8988T (cell line): ENCODE results near the gene BCKDHB.
"Not testable (repeated sequence)": the region's sequence is repeated elsewhere in the genome, so short reads cannot be mapped to it uniquely, and the experiment has no call there.

Experiments used
- DNase-seq: peaks from one replicate; pipeline ENCODE4 v3.0.0; 2011

The BCKDHB gene

DNA sequence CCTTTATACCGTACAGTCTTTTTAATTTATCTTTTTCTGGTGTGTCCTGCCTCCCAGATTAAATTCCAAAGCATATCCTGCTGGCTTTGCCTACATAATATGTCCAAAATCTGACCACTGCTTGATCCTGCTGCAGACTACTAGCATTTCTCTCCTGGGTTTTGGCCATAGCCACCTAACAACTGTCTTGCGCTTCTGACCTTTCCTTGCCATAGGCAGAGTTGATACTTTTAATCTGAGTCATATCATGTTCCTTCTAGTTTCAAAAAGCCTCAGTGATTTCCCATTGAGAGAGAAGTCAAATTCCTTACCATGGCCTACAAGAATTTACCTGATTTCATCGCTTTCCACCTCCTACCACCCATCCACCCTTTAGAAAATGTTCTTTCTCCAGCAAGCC lies 104.8 kb downstream of the BCKDHB start:
- DNase-seq, result no peak

GRCh38 chr6:80211890-80212289 lies 105.4 kb downstream of the BCKDHB start:
- not testable (repeated sequence) for DNase-seq

GRCh38 chr6:80214436-80215022 lies 108.1 kb downstream of the BCKDHB start:
- peak; percentile 10 for DNase-seq

- DNase-seq, result no peak
Measured at GRCh38 chr6:80215063-80215462, 108.6 kb downstream of the BCKDHB start.

- DNase-seq, result no peak
Measured at GRCh38 chr6:80217794-80218193, 111.3 kb downstream of the BCKDHB start.

DNA sequence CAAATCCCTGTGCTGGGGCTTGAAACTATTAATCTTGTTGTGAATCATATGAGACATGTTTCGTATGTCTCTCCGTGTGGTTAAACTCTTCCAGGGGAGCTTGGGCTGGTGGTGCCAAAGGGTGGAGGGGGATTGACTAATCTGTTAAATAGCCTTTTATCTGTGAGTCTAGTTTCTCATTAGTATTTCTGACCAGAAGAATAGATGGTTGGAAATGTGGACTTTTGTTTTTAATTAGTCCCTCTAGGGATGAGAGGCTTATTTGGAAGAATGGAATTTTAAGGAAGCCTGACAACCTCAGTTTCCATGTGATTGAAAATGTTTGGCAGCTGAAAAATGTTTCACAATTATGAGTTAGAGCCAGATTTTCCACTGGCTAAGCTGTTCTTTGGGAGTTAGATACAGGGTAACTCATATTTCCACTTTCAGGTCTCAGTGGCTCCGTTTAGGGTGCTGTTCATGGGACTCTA lies 117.3 kb downstream of the BCKDHB start:
- no peak for DNase-seq

DNA sequence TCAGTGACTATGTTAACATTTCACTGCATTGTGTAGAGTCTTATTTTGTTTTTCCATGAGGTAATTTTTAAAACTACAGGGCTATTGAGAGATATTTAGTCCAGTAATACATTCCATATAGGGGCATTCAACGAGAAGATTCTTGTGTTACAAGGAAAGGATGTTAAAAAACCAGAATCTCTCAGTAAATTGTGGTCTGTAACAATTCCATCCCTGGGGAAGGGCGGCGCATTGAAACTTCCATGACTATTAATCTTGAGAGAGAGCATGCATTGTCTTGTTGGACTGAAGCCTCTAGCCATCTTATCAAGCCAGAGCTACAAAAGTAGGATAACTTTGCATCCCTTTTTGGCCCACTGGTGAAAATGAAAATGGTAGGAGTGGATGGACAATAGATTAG lies 119.7 kb downstream of the BCKDHB start:
- no peak for DNase-seq

- DNase-seq, result no peak
Measured at GRCh38 chr6:80226699-80227098, 120.2 kb downstream of the BCKDHB start.

- DNase-seq, result no peak
Measured at GRCh38 chr6:80227545-80228105, 121.2 kb downstream of the BCKDHB start.

GRCh38 chr6:80233262-80233661 lies 126.8 kb downstream of the BCKDHB start:
- DNase-seq, result no peak

DNA sequence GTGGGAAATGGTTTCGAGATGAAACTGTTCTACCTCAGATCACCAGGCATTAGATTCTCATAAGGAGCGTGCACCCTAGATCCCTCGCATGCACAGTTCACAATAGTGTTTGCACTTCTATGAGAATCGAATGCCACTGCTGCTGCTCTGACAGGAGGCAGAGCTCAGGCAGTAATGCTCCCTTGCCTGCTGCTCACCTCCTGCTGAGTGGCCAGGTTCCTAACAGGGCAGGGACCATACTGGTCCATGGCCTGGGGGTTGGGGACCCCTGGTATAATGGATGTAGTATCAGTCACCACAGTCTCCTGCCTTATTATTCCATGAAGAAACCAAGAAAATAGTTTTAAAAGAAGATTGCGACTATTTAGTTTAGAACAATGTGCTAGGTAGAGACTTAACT lies 127.5 kb downstream of the BCKDHB start:
- DNase-seq, result no peak

DNA sequence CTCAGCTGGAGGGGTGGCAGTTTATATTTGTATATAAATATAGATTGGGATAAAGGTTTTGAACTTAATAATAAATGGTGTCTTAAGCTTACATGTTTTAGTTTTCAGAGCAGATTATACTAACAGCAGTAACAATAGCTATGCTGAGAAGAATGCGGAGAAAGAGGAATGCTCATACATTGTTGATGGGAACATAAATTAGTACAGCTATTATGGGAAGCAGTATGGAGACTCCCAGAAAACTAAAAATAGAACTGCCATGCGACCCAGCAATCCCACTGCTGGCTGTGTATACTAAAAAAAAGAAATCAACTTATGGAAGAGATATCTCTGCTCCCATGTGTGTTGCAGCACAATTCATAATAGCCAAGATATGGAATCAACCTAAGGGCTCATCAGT lies 127.9 kb downstream of the BCKDHB start:
- DNase-seq, result no peak

- no peak for DNase-seq
Measured at GRCh38 chr6:80234908-80235307, 128.4 kb downstream of the BCKDHB start.

- DNase-seq, result no peak
Measured at GRCh38 chr6:80235647-80236046, 129.2 kb downstream of the BCKDHB start.

DNA sequence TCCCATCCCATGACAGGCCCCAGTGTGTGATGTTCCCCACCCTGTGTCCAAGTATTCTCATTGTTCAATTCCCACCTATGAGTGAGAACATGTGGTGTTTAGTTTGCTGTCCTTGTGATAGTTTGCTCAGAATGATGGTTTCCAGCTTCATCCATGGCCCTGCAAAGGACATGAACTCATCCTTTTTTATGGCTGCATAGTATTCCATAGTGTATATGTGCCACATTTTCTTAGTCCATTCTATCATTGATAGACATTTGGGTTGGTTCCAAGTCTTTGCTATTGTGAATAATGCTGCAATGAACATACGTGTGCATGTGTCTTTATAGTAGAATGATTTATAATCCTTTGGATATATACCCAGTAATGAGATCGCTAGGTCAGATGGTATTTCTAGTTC lies 132.3 kb downstream of the BCKDHB start:
- DNase-seq, result not testable (repeated sequence)

DNA sequence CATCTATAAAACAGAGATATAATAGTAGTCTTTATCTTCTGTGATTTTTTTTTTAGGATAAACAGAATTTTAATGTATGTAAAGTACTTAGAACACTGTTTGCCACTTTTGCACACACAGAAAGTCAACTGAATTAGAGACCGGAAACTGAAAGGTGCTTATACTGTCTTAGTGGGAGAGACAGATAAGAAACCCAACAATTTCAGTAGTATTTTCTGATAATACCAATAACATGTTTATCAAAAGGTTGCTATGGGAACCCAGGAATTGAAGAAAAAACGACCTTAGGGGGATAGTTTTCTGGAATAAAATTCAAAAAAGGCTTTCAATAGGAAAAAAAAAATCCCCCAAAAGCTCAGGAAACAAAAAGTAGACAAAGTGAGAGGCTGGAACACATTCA lies 138.6 kb downstream of the BCKDHB start:
- DNase-seq, result no peak

- no peak for DNase-seq
Measured at GRCh38 chr6:80249897-80250296, 143.4 kb downstream of the BCKDHB start.

DNA sequence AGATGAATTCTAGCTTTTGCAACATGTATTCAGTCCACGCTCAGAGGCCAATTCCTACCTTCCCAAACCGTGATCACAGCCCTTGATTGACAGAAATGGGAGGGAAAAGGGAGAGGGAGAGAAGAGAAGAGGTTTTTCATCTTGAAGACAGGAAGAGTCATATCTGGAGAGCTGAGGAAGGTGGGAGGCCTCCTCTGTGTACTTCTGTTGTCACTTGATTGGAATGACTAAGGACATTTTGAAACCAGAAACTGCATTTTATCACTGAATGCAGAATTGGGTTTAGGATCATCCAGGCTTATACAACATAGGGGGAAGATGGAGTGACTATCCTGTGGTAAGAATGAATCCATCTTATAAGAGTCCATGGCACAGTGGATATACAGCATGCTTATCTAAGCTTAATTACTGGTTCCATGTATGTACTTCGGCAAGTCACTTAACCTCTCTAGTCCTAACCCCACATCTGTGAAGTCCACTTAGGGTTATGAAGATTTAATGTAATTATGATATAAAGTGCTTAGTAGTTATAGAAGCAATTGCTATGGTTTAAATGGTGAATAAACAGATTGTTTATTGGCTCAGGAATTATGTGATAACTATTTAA lies 144.0 kb downstream of the BCKDHB start:
- DNase-seq, result no peak

DNA sequence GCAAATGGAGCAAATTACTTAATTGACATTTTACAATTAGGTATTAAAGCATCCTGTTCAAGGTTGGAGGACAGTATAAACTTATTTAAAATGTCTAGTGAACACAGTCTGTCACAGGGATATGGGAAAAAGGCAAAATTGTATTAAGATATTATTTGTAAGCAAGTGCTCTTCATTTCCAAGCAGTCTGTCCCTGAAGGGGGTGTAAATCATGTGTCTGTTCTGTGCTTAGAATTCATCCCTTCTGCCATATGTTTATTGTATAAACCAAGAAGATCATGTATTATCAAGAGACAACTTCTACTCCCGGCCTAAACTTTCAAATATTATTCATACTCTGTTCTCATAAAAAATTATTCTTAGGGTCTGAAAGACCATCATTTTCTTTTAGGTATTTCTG lies 144.8 kb downstream of the BCKDHB start:
- DNase-seq, result no peak

GRCh38 chr6:80254716-80255115 lies 148.2 kb downstream of the BCKDHB start:
- DNase-seq, result no peak

GRCh38 chr6:80256691-80257090 lies 150.2 kb downstream of the BCKDHB start:
- no peak for DNase-seq

- no peak for DNase-seq
Measured at GRCh38 chr6:80259118-80259517, 152.6 kb downstream of the BCKDHB start.

DNA sequence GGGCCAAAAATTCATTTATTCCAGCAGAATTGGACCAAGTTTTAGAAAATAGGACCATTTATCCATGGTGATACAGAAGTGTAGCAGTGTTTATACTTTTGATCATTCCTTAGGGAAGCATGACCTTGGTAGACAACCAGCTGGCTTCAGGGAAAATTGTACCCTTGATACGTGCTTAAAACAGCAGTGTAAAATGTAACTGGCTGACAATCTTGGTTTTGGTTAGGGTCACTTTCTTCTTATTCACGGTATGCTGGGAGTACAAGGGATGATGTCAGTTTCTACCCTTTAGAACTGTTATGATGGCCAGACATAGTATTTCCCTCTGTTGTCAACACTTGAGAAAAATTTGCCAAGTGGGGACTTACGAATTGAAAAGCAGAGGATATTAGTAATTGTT lies 157.1 kb downstream of the BCKDHB start:
- DNase-seq, result no peak

DNA sequence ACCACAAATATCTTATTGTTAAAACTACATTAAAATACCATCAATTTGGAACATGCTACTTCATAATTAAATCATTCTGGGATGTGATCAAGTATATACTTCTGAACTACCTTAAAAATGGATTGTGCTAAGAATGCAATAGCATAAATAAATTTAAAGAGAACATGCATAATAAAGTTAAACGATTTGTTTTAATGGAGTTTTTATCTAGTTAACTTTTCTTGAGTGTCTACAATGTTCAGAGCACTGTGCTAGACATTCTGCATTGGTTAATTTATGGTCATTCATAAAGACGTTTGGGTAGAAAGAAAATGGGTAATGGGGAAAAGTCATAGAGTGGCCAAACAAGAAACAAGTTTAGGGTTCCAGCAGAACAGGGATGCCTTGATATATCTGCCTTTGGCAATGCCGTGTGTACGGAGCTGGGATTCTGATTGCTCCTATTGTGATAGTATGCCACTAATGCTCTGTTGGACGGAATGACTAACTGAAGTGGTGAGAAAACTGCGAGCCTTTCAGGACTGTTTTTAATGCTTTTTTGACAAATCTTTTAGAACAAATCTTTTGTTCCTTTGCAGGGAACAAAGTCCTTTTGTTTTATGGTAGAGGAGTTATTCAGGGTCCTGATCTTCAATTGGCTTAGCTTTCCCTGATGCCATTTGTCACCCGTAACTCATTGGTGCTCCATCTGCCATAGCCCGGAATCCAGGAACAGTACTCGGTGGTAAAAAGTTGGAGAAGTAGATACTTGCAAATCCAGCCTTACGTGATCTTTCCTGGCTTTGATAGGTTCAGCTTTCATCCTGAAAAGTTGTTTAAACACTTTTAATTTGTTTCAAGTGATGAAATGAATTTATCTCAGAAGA lies 162.6 kb downstream of the BCKDHB start:
- DNase-seq, result no peak
